CD4-positive, alpha-beta T cell treated with Interferon alpha-2 for 1 hour (primary cell): ENCODE data around the gene YDJC.
"Not testable (repeated sequence)": the region's sequence is repeated elsewhere in the genome, so short reads cannot be mapped to it uniquely, and the experiment has no call there.

ENCODE experiments used
- DNase-seq, 2 donors: peaks; one replicate each; pipeline ENCODE4 v3.0.0-alpha.2; 2020 to 2022

YDJC gene

GRCh38 chr22:21603973-21604372 is 25.8 kb downstream of the YDJC start:
- DNase-seq = no peak

GRCh38 chr22:21602579-21602978 is 27.2 kb downstream of the YDJC start:
- DNase-seq = no peak

GRCh38 chr22:21599053-21599893 is 30.5 kb downstream of the YDJC start:
- no peak for DNase-seq

- no peak for DNase-seq
Measured at GRCh38 chr22:21598302-21598701, 31.5 kb downstream of the YDJC start.

- not testable (repeated sequence) for DNase-seq
Measured at GRCh38 chr22:21596356-21597135, 33.3 kb downstream of the YDJC start.

GRCh38 chr22:21594865-21595452 is 34.9 kb downstream of the YDJC start:
- DNase-seq = no peak

- no peak for DNase-seq
Measured at GRCh38 chr22:21593406-21594232, 36.2 kb downstream of the YDJC start.

GRCh38 chr22:21592422-21592821 is 37.4 kb downstream of the YDJC start:
- no peak for DNase-seq

- DNase-seq = no peak
Measured at GRCh38 chr22:21591695-21592094, 38.1 kb downstream of the YDJC start.

- peak in 1 of 2 donors; percentile 13 for DNase-seq
Measured at GRCh38 chr22:21590809-21591641, 38.8 kb downstream of the YDJC start.

GRCh38 chr22:21589396-21589795 is 40.4 kb downstream of the YDJC start:
- no peak for DNase-seq

GRCh38 chr22:21587803-21588611 is 41.8 kb downstream of the YDJC start:
- DNase-seq = peak; percentile 6 to 14

- no peak for DNase-seq
Measured at GRCh38 chr22:21585389-21585788, 44.4 kb downstream of the YDJC start.

- no peak for DNase-seq
Measured at GRCh38 chr22:21582801-21583740, 46.8 kb downstream of the YDJC start.

GRCh38 chr22:21581009-21581713 is 48.7 kb downstream of the YDJC start:
- not testable (repeated sequence) for DNase-seq

- not testable (repeated sequence) for DNase-seq
Measured at GRCh38 chr22:21580623-21581007, 49.2 kb downstream of the YDJC start.

GRCh38 chr22:21579474-21579851 is 50.4 kb downstream of the YDJC start:
- DNase-seq = no peak
